A549 (cell line): ENCODE results near the gene MT1A.
"Not testable (repeated sequence)": the region's sequence is repeated elsewhere in the genome, so short reads cannot be mapped to it uniquely, and the experiment has no call there.

ENCODE experiments used
- CTCF ChIP-seq: fragments of >200 bp; sonication (Bioruptor Twin); formaldehyde crosslinking; IDR thresholded peaks from 3 replicates; pipeline ENCODE4 v1.5.1; 2016
- KDM1A ChIP-seq: fragments of 200-600 bp; sonication (generic); IDR thresholded peaks from 2 replicates; pipeline ENCODE4 v1.6.1; 2016; ENCODE audit warnings: low read depth, mild to moderate bottlenecking
- POLR2A ChIP-seq: IDR thresholded peaks from 2 replicates; pipeline ENCODE4 v1.6.1; 2012; ENCODE audit warnings: mild to moderate bottlenecking, low read length

GRCh38 chr16:56674570-56674969 is 36.1 kb downstream of the MT1A start:
- TF ChIP-seq CTCF, KDM1A, POLR2A: not testable (repeated sequence)
